Effector memory CD4-positive, alpha-beta T cell (primary cell): ENCODE measurements around the gene CHRM4.
"Not testable (repeated sequence)": the region's sequence is repeated elsewhere in the genome, so short reads cannot be mapped to it uniquely, and the experiment has no call there.

Experiments
- DNase-seq, 3 donors: peaks; one replicate each; pipeline ENCODE4 v3.0.0-alpha.2; 2020
- H3K27ac ChIP-seq: 2 replicates; pipeline ENCODE4 v1.7.0; 2013; ENCODE audit warnings: mild to moderate bottlenecking, low read length, moderate library complexity; ENCODE audit not compliant: insufficient read depth, poor library complexity, severe bottlenecking
- H3K27me3 ChIP-seq: replicated peaks from 2 replicates; pipeline ENCODE4 v1.7.0; 2013; ENCODE audit warnings: mild to moderate bottlenecking, low read length; ENCODE audit not compliant: insufficient read depth, control insufficient read depth, poor library complexity, severe bottlenecking
- H3K36me3 ChIP-seq: 2 replicates; pipeline ENCODE4 v1.7.0; 2013; ENCODE audit warnings: mild to moderate bottlenecking, low read length, moderate library complexity; ENCODE audit not compliant: control insufficient read depth, insufficient read depth
- H3K4me1 ChIP-seq: 2 replicates; pipeline ENCODE4 v1.7.0; 2013; ENCODE audit warnings: low read length, mild to moderate bottlenecking; ENCODE audit not compliant: control insufficient read depth, insufficient read depth, poor library complexity, severe bottlenecking
- H3K4me3 ChIP-seq: 2 replicates; pipeline ENCODE4 v1.7.0; 2013; ENCODE audit warnings: low read length, low read depth, mild to moderate bottlenecking; ENCODE audit not compliant: insufficient read depth, poor library complexity, severe bottlenecking
- H3K9me3 ChIP-seq: 2 replicates; pipeline ENCODE4 v1.7.0; 2013; ENCODE audit warnings: mild to moderate bottlenecking, low read length, moderate library complexity; ENCODE audit not compliant: control insufficient read depth

CHRM4 gene

DNA sequence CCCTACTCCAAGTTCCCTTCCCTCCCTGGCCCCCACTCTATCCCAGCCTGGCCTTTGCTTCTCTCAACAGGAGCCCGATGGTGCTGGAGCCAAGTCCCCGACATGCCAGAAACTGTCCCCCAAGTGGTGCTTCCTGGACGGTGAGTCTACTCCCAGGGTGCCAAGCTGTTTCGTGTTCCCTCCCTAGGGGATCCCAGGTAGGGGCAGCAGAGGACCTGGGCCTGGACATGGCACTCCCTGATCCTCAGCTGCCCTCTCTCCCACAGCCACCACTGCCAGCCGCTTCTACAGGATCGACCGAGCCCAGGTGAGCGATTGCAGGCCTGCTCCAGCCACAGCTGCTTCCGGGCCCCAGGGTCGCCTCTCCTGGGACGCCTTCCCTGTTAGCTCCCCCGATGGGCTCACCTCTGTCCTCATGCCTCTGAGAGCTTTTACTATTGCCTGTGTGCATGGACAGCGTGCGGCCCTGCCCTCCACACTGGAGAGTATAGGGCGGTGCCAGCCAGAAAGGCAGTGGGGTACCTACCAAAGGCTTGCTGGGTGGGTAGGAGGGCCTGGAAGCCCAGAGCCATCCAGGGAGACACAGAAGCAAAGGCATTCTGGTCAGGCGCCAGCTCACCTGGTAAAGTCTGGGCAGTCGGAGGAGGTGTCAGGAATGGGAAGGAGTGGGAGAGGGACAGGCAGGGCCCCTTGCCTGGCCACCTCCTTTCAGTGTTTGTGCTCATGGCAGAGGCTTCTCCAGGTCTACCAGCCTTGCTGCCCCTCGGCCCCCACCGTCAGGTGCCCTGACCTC, 15.1 kb downstream of the CHRM4 start:
- H3K36me3 ChIP-seq = peaks cover 69% of the 10 kb centered on the region
- no peaks in the 10 kb centered on the region for H3K27me3 ChIP-seq
- no peak overlapping the region for H3K27ac ChIP-seq
- no peak for DNase-seq
- no peaks in the 10 kb centered on the region for H3K4me1 ChIP-seq
- no peaks in the 10 kb centered on the region for H3K9me3 ChIP-seq
- no peak overlapping the region for H3K4me3 ChIP-seq

DNA sequence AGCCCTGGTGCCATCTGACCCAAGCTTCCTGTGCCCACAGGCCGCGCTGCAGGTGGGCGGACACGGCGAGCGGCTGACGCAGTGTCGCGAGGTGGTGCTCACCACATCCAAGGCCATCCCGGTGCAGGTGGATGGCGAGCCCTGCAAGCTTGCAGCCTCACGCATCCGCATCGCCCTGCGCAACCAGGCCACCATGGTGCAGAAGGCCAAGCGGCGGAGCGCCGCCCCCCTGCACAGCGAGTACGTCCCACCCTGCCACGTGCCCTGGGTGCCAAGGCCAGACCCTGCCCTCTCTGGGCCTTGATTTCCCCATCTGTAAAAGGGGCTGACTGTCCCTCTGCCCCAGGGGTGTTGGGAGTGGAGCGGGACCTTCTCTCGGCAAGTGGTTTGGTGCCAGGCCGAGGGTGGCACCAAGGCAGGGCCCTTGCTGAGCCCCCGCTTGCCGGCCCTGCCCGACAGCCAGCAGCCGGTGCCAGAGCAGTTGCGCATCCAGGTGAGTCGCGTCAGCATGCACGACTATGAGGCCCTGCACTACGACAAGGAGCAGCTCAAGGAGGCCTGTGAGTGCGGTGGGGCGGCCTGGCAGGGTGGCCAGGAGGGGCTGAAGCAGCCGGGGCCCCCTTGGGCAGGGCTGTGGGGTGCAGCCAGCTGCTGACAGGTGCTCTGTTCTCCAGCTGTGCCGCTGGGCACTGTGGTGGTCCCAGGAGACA, 16.0 kb downstream of the CHRM4 start:
- no peaks in the 10 kb centered on the region for H3K4me1 ChIP-seq
- H3K4me3 ChIP-seq = no peak overlapping the region
- peaks cover 78% of the 10 kb centered on the region for H3K36me3 ChIP-seq
- H3K27ac ChIP-seq = no peak overlapping the region
- no peaks in the 10 kb centered on the region for H3K9me3 ChIP-seq
- no peak for DNase-seq
- no peaks in the 10 kb centered on the region for H3K27me3 ChIP-seq

DNA sequence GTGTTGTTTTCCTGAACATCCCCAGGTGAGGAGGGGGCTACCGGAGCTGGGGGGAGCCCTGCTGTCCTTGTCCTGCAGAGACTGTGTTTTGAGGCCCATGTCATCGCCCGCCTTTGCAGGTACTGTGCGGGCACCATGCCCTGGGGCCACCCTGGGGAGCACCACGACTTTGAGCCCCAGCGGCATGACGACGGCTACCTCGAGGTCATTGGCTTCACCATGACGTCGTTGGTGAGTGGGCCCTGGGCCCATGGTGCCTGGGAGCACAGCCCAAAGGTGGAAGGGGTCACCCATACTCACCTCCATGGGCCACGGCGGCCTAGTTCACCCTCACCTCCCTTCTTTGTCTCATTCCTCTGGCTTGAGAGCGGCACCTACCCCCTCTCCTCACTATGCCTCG, 16.8 kb downstream of the CHRM4 start:
- no peak overlapping the region for H3K27ac ChIP-seq
- no peaks in the 10 kb centered on the region for H3K9me3 ChIP-seq
- DNase-seq = no peak
- peaks cover 86% of the 10 kb centered on the region for H3K36me3 ChIP-seq
- no peaks in the 10 kb centered on the region for H3K4me1 ChIP-seq
- H3K27me3 ChIP-seq = no peaks in the 10 kb centered on the region
- no peak overlapping the region for H3K4me3 ChIP-seq

DNA sequence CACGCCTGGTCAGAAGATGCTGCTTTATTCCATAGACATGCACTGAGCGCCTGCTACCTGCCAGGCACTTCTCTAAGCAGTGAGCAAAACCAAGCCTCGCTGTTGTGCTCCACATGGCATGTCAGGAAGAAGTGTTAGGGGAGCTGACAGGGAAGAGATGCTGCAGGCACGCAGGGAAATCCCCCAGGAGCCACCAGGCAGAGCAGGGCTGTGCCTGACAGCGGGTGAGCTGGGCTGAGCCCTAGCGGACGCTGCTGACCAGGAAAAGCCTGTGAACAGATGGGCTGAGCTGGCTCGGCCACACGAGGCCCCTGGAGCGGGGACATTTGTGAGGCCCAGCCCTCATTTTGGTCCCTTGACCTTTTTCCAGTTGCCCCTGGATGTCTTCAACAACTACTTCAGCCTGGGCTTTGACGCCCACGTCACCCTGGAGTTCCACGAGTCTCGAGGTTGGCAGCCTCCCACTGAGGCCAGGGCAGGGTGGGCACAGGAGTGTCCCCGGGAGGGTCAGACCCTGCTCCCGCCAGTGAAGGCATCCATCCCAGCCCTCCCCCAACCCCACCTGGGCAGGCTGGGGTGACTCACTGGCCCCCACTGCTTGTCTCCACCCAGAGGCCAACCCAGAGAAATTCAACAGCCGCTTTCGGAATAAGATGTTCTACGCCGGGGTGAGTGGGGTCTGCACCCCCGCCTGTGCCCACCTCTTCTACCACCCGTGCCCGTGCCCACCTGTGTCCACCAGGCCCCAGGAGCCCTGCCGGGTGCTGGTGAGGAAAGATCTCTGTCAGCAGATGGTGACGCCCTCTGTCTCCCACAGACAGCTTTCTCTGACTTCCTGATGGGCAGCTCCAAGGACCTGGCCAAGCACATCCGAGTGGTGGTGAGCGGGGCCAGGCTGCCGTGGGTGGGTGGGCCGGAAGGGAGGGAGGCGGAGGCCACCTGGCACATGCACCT, 17.5 kb downstream of the CHRM4 start:
- peaks cover 93% of the 10 kb centered on the region for H3K36me3 ChIP-seq

DNA sequence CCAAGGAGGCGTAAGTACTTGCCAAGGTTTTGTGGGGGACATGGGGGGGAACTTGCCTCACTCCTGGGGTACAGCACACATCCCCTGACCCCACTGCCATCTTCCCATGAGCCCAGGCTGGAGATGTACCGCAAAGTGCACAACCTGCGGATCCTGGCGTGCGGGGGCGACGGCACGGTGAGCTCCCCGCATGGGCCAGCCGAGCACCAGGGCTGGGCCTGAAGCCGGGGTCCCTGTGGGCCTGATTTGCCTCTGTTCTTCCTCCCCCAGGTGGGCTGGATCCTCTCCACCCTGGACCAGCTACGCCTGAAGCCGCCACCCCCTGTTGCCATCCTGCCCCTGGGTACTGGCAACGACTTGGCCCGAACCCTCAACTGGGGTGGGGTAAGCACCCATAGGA, 19.1 kb downstream of the CHRM4 start:
- H3K9me3 ChIP-seq, H3K27me3 ChIP-seq, H3K27ac ChIP-seq, H3K4me1 ChIP-seq, DNase-seq, H3K4me3 ChIP-seq: not testable (repeated sequence)
- peaks cover 96% of the 10 kb centered on the region for H3K36me3 ChIP-seq

More for the DNA sequence above, 17.5 kb downstream of the CHRM4 start:
- H3K27ac ChIP-seq = no peak overlapping the region
- H3K4me1 ChIP-seq = no peaks in the 10 kb centered on the region
- no peak overlapping the region for H3K4me3 ChIP-seq
- no peaks in the 10 kb centered on the region for H3K9me3 ChIP-seq
- no peaks in the 10 kb centered on the region for H3K27me3 ChIP-seq
- DNase-seq = no peak

DNA sequence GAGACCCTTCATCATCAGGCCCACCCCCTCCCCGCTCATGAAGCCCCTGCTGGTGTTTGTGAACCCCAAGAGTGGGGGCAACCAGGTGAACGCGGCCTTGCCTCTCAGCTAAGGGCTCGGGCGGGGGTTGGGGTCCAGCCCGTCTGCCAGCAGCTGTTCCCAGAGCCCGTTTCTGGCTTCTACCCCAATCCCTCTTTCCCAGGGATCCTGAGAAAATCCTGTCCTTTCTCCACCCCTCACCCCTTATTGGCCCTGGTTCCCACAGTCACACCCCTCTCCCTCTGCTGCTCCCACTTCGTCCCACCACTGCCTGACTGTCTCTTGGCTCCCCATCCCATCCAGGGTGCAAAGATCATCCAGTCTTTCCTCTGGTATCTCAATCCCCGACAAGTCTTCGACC, 19.5 kb downstream of the CHRM4 start:
- H3K27me3 ChIP-seq = no peaks in the 10 kb centered on the region
- H3K9me3 ChIP-seq = no peaks in the 10 kb centered on the region
- H3K27ac ChIP-seq = no peak overlapping the region
- peaks cover 92% of the 10 kb centered on the region for H3K36me3 ChIP-seq
- H3K4me1 ChIP-seq = peaks cover 2% of the 10 kb centered on the region
- DNase-seq = no peak
- no peak overlapping the region for H3K4me3 ChIP-seq

DNA sequence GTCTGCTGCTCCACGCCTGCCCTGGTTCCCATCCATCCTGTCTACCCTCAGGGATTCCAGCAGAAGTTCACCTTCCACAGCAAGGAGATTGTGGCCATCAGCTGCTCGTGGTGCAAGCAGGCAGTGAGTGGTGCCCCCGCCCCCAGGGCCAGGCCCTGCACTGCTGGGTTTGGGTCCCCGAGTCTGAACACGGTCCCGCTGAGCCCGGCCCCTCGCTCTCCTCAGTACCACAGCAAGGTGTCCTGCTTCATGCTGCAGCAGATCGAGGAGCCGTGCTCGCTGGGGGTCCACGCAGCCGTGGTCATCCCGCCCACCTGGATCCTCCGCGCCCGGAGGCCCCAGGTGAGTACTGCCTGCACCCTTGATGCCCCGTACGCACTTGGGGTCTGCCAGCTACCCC, 20.3 kb downstream of the CHRM4 start:
- H3K27ac ChIP-seq, H3K4me1 ChIP-seq, H3K4me3 ChIP-seq, DNase-seq, H3K9me3 ChIP-seq, H3K27me3 ChIP-seq: not testable (repeated sequence)
- H3K36me3 ChIP-seq = peaks cover 88% of the 10 kb centered on the region

DNA sequence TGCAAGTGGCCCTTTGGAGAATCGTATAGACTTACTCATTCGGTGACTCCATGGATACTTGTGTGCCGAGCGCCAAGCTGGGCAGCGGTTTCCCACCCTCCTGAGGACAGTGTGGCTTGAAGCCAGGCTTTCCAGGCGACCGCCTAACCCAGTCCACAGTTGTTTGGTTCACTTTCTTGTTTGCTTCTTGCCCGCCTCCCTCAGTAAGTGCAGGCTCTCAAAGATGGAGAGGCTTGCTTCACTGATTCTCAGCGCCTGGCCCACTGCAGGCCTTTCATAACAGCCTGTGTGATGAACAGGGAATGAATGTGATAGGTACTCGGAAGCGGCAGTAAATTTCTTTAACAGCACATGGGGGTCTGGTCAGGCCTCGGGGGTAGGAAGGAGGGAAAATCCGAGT, 21.3 kb downstream of the CHRM4 start:
- Histone ChIP-seq H3K9me3 (no peaks in the 10 kb centered on the region), H3K4me1 (peaks cover 9% of the 10 kb centered on the region), H3K27me3 (no peaks in the 10 kb centered on the region), H3K27ac (no peak overlapping the region), H3K4me3 (no peak overlapping the region), H3K36me3 (peaks cover 87% of the 10 kb centered on the region)
- no peak for DNase-seq

DNA sequence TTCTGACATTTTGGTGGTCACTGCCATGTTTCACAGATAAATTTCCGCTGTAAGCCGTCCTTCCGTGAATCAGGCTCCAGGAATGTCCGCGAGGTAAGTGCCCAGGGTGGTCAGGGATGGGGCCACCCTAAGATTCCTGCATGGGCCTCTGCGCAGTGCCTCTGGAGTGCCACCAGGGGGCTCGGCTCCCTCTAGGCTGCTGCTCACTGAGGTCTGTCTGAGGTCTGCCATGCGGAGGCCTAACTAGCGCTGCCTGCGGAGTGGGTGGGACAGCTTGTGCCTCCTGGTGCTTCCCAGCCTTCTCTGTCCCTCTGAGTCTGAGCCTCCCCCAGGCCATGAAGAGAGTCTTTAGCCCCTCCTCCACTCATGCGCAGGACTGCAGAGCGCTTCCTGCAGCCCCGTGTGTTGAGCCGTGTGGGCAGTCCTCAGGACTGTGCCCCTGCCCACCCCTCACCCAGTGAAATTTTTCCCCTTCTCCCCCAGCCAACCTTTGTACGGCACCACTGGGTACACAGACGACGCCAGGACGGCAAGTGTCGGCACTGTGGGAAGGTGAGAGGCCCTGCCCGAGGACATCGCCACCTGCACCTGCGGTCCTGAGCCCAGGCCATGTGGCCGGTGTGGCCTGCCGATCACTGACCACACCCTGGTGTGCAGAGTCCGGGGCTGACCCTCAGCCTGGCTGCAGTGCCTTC, 22.0 kb downstream of the CHRM4 start:
- Histone ChIP-seq H3K9me3 (no peaks in the 10 kb centered on the region), H3K36me3 (peaks cover 87% of the 10 kb centered on the region), H3K27me3 (no peaks in the 10 kb centered on the region), H3K27ac (peak overlapping the region; percentile 6), H3K4me3 (no peak overlapping the region), H3K4me1 (peaks cover 9% of the 10 kb centered on the region)
- no peak for DNase-seq
